Left ventricle myocardium inferior (tissue), 1 donor: ENCODE results near the gene ANKFY1. TPM values are rescaled to one million over a fixed set of nuclear protein-coding genes. Genes with fewer than 3 reads are reported as not detected.

ENCODE experiments used
- DNase-seq: peaks from one replicate; pipeline ENCODE4 v3.0.0-alpha.2; 2020
- H3K27ac ChIP-seq: fragments of 200-600 bp; replicated peaks from 2 replicates; pipeline ENCODE4 v1.8.0; 2021
- H3K27me3 ChIP-seq: fragments of 200-600 bp; 2 replicates; pipeline ENCODE4 v1.8.0; 2021; ENCODE audit warnings: low read depth
- H3K36me3 ChIP-seq: fragments of 200-600 bp; 2 replicates; pipeline ENCODE4 v1.8.0; 2021
- H3K4me1 ChIP-seq: fragments of 200-600 bp; 2 replicates; pipeline ENCODE4 v1.8.0; 2021
- H3K4me3 ChIP-seq: fragments of 200-600 bp; 2 replicates; pipeline ENCODE4 v1.8.0; 2021; ENCODE audit warnings: mild to moderate bottlenecking, moderate library complexity
- H3K9me3 ChIP-seq: fragments of 200-600 bp; replicated peaks from 2 replicates; pipeline ENCODE4 v1.8.0; 2021
- intact Hi-C: fragments of 100-400 bp; cut with micrococcal nuclease; formaldehyde crosslinking; loops from one replicate; pipeline ENCODE4 v1.11.0; 2022
- total RNA-seq: library from RNA; stranded (reverse); fragmentation: NEBNext Ultra II Directional; extraction: Animal tissue kit (Norgen Biotek cat#: 25700); gene quantifications from one replicate; pipeline ENCODE4 v1.2.1, GENCODE V29; 2021
- TF ChIP-seq, protein P1 (sequence below): fragments of 200-600 bp; IDR thresholded peaks from 2 replicates; pipeline ENCODE4 v1.8.0; 2021; ENCODE audit warnings: antibody characterized with exemption, mild to moderate bottlenecking, borderline replicate concordance
- donor health status: DM: no; HTN: yes; CAD: no; lungs with severe emphysema.

ANKFY1 gene
- total RNA-seq, 1 donor from 2014 or later = 22.9 TPM

DNA sequence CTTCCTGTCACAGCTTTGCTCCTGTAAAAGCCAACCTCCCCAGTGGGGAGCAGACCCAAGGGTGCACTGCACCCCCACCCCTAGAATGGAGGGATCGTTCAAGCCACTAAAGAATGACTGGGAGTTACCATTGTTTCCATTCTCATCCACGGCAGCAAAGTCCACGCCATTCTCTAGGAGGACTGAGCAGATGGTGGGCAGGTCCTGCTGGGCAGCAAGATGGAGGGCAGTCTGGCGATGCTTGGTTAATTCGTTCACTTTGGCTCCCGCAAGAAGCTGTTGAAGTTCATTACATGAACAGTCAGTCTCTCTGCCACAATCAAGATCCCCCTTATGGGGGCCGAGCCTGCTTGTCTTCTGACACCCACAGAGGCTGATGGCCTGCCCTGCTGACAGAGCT, 90.0 kb downstream of the ANKFY1 start:
- H3K36me3 ChIP-seq = peaks cover 100% of the 10 kb centered on the region
- H3K4me1 ChIP-seq = no peaks in the 10 kb centered on the region
- no peaks in the 10 kb centered on the region for H3K9me3 ChIP-seq
- intact Hi-C loops = no loop called here
- no peak overlapping the region for H3K4me3 ChIP-seq
- DNase-seq = no peak
- H3K27ac ChIP-seq = no peak overlapping the region
- H3K27me3 ChIP-seq = no peaks in the 10 kb centered on the region
- TF ChIP-seq, protein P1, sequence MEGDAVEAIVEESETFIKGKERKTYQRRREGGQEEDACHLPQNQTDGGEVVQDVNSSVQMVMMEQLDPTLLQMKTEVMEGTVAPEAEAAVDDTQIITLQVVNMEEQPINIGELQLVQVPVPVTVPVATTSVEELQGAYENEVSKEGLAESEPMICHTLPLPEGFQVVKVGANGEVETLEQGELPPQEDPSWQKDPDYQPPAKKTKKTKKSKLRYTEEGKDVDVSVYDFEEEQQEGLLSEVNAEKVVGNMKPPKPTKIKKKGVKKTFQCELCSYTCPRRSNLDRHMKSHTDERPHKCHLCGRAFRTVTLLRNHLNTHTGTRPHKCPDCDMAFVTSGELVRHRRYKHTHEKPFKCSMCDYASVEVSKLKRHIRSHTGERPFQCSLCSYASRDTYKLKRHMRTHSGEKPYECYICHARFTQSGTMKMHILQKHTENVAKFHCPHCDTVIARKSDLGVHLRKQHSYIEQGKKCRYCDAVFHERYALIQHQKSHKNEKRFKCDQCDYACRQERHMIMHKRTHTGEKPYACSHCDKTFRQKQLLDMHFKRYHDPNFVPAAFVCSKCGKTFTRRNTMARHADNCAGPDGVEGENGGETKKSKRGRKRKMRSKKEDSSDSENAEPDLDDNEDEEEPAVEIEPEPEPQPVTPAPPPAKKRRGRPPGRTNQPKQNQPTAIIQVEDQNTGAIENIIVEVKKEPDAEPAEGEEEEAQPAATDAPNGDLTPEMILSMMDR = no peak

DNA sequence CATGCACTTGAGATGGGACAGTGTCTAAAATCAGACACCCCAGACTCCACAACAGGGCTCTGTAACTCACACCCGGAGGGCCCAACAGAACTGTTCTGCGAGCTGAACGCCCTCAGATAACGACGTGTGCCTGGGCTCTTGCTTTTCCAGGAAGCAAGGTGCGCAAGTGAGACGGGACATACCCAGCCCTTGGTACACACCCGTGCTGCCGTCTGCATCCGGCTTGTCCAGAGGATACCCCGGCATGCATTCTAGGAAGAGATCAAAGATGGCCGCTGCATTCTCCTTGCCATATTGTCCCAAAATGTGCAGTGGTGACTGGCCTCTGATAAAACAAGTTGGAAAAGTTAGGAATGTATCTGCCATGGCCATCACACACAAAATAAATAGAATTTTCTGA, 91.4 kb downstream of the ANKFY1 start:
- H3K9me3 ChIP-seq = no peaks in the 10 kb centered on the region
- H3K4me3 ChIP-seq = no peak overlapping the region
- no peak for DNase-seq
- no peak overlapping the region for H3K27ac ChIP-seq
- intact Hi-C loops = no loop called here
- H3K4me1 ChIP-seq = no peaks in the 10 kb centered on the region
- TF ChIP-seq, protein P1 = no peak
- peaks cover 100% of the 10 kb centered on the region for H3K36me3 ChIP-seq
- no peaks in the 10 kb centered on the region for H3K27me3 ChIP-seq

DNA sequence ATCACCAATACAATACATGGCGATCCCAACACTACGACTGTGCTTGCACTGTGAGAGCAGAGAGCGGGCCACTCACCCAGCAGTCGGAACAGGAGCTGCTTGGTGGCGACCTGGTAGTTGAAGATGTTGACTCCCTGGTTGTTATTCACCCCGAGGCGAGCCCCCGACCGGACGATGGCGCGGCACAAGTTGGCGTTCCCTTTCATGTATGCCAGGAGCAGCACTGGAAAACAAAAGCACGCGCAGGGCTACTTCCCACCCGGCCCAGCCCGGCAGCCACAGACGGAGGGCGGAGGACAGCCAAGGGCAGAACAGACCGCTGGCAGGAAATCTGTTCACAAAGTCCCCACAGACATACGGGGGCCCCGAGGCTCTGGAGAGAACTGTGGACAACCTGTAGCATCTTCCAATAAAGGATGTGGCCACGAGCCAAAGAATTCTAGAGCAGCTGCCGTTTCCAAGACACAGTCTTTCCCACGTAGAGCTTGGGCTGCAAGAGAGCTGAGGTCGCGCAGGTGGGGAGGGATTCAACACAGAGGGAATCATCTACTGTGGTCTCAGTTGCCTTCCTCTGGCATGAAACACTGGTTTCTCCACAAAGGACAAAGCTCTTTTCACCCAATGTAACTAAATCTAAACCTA, 93.0 kb downstream of the ANKFY1 start:
- DNase-seq = no peak
- H3K9me3 ChIP-seq = no peaks in the 10 kb centered on the region
- no peak overlapping the region for H3K4me3 ChIP-seq
- intact Hi-C loops = no loop called here
- TF ChIP-seq, protein P1 = no peak
- H3K27me3 ChIP-seq = no peaks in the 10 kb centered on the region
- H3K27ac ChIP-seq = no peak overlapping the region
- peaks cover 99% of the 10 kb centered on the region for H3K36me3 ChIP-seq
- peaks cover 5% of the 10 kb centered on the region for H3K4me1 ChIP-seq

DNA sequence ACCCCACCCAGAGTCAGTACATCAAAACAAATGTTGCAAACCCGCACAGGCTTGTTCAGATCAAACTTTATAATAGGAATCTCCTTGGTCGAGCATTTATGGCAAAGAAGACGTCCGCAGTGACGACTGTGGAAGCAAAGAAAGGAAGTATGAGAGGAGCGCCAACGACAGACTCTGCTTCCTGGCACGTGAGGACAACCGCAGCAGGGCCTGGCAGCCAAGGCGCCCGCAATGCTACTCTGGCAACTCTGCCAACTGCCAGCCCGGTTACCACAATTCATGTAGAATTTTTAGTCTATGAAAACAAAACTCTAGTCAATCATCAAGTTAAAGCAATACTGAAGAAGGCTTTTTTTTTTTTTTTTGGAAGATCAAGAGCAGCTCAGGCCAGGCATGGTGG, 96.0 kb downstream of the ANKFY1 start:
- no peak for DNase-seq
- no peak overlapping the region for H3K4me3 ChIP-seq
- H3K4me1 ChIP-seq = peaks cover 34% of the 10 kb centered on the region
- H3K36me3 ChIP-seq = peaks cover 83% of the 10 kb centered on the region
- TF ChIP-seq, protein P1 = no peak
- H3K27ac ChIP-seq = no peak overlapping the region
- intact Hi-C loops = no loop called here
- no peaks in the 10 kb centered on the region for H3K9me3 ChIP-seq
- no peaks in the 10 kb centered on the region for H3K27me3 ChIP-seq

DNA sequence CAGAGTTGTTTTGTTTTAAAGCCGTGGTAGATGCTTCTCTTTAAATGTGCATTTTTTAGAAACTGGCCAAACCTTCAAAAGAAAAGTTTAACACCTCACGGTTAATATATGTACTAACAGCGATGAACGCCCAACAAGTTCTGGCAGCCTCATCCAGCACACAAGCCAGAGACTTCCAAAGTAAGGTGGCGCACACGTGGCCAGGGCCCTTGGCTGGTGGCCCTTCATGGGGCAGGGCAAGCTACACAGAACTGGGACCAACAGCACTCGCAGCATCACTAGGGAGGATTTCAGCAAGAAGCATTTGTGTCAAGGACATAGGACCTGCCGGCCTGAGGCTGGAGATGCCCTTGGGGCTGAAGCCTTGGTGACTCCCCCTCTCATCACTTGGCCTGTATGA, 97.4 kb downstream of the ANKFY1 start:
- intact Hi-C loops = no loop called here
- no peaks in the 10 kb centered on the region for H3K9me3 ChIP-seq
- no peaks in the 10 kb centered on the region for H3K27me3 ChIP-seq
- no peak for DNase-seq
- H3K4me3 ChIP-seq = no peak overlapping the region
- peaks cover 70% of the 10 kb centered on the region for H3K36me3 ChIP-seq
- TF ChIP-seq, protein P1 = no peak
- H3K27ac ChIP-seq = no peak overlapping the region
- H3K4me1 ChIP-seq = peaks cover 48% of the 10 kb centered on the region
